ENCODE data around the gene SRGAP1.
"Not testable (repeated sequence)": the region's sequence is repeated elsewhere in the genome, so short reads cannot be mapped to it uniquely, and the experiment has no call there.

Gene SRGAP1

DNA sequence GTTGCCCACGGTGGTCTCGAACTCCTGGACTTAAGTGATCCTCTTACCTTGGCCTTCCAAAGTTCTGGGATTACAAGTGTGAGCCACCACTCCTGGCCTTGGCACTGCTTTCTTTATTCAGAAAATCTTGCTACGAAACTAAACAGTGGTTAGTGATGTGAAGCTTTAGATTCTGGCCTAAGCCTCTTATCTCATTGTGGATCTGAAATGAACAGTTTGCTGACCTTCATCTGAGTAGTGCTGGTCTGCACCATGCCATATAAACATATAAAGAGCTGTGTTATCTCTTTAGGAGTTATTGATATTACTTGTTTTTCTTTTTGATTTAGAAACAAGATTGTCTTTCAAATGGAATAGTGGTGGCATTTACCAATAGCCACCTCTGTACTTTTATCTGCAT, 22.6 kb downstream of the SRGAP1 start:
- no peak for DNase-seq (ENCODE audit: low read depth in 2 of 2, low spot score in 1 of 2)

GRCh38 chr12:63869656-63870055, 25.2 kb downstream of the SRGAP1 start:
- DNase-seq (ENCODE audit: low read depth in 2 of 2, low spot score in 1 of 2): no peak

DNA sequence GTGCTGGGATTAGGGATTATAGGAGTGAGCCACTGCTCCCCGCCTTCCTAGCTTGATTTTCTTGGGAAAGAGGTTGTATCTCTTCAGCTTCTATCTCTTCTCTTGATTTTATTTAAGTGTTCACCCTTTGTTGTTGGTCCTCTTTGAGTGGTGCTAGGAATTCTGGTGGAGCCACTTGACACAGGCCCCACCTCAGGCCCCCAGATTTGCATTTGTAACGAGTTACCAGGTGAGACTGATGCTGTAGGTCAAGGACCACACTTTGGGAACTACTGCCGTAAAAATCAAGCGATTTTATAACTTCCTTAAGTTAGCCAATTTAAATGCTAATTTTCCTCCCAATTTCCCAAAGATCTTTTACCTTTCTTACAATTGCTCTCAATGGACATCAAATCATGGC, 26.3 kb downstream of the SRGAP1 start:
- no peak for DNase-seq (ENCODE audit: low read depth in 2 of 2, low spot score in 1 of 2)

DNA sequence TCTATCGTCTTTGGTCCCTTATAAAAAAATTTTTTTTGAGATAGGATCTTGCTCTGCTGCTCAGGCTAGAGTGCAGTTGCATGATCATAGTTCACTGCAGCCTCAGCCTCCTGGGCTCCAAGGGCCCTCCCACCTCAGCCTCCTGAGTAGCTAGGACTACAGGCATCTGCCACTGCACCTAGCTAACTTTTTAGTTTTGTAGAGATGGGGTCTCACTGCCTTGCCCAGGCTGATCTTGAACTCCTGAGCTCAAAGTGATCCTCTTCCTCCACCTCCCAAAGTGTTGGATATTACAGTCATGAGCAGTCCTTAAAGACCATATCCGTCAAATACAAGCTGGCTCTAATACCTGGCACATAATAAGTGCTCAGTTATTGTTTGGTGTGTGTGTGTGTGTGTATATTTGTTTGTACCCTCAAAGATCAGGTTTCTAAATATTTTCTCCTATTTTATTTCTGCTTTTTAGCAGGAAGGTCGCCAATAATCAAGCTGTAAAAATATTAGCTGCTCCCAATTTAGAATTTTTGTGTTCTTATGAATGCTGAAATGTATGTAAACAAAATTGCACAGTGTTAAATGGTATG, 30.5 kb downstream of the SRGAP1 start:
- no peak for DNase-seq (ENCODE audit: low read depth in 2 of 2, low spot score in 1 of 2)

- no peak for DNase-seq (ENCODE audit: low read depth in 2 of 2, low spot score in 1 of 2)
Measured at GRCh38 chr12:63875703-63876102, 31.2 kb downstream of the SRGAP1 start.

GRCh38 chr12:63876980-63877379, 32.5 kb downstream of the SRGAP1 start:
- no peak for DNase-seq (ENCODE audit: low read depth in 2 of 2, low spot score in 1 of 2)

GRCh38 chr12:63877693-63878092, 33.2 kb downstream of the SRGAP1 start:
- no peak for DNase-seq (ENCODE audit: low read depth in 2 of 2, low spot score in 1 of 2)

GRCh38 chr12:63880235-63880634, 35.7 kb downstream of the SRGAP1 start:
- DNase-seq (ENCODE audit: low read depth in 2 of 2, low spot score in 1 of 2): not testable (repeated sequence)

DNA sequence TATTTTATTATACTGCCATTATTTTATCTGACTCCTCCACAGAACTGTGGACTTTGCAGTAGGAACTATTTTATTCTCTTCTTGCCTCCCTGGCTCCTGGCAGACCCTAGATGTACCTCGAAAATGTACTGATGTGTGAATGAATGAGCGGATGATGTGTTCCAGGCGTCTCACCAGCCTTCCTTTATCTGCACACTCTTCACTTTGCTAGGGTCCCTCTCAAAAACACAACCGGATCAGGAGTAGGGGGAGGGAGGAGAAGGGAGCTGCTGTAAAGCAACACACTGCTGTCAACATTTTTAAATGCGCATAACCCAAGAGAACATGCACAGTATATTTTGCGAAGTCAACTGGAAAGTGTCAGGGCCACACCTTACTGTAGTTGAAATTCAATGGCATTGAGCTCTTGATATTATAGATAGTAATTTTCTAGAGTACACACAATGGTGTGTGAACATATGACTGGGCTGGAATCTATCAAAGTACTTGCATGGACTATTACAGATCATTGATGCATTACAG, 36.3 kb downstream of the SRGAP1 start:
- no peak for DNase-seq (ENCODE audit: low read depth in 2 of 2, low spot score in 1 of 2)

GRCh38 chr12:63882844-63883243, 38.3 kb downstream of the SRGAP1 start:
- DNase-seq (ENCODE audit: low read depth in 2 of 2, low spot score in 1 of 2): no peak

- DNase-seq (ENCODE audit: low read depth in 2 of 2, low spot score in 1 of 2): no peak
Measured at GRCh38 chr12:63885401-63885800, 40.9 kb downstream of the SRGAP1 start.

DNA sequence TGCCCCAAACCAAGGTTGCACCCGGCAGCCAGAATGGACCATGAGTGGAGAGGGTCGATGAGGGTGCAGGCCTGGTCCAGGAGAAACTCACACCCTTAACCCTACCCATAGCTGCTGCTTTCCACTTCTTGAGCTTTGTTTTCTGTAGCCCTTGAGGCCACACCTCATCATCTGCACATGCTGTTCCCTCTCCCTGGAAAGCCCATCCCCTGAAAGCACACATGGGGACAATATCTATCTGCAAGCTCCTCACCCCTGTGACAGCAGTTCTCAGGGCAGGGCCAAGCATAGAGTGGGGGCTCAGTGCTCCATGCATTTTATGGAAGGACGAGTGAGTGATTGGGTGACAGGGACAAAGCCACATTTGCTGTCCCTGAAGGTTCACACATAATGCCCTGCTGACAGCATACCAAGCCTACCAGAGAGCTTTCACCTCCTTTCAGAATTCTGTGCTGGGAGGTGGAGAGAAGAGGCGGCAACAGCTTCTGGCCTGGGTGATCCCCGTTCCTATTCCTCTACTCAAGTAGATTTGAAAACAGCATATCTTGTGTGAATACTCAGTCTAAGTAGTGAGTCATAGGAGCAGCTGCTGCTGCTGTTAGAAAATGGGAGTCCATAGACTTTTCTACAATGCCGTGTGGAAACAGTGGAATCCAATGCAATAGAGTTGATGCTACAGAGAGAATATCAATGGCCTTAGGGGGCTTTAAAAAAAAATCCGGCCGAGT, 44.6 kb downstream of the SRGAP1 start:
- no peak for DNase-seq (ENCODE audit: low read depth in 2 of 2, low spot score in 1 of 2)

GRCh38 chr12:63889721-63890509, 45.4 kb downstream of the SRGAP1 start:
- no peak for DNase-seq (ENCODE audit: low read depth in 2 of 2, low spot score in 1 of 2)

DNA sequence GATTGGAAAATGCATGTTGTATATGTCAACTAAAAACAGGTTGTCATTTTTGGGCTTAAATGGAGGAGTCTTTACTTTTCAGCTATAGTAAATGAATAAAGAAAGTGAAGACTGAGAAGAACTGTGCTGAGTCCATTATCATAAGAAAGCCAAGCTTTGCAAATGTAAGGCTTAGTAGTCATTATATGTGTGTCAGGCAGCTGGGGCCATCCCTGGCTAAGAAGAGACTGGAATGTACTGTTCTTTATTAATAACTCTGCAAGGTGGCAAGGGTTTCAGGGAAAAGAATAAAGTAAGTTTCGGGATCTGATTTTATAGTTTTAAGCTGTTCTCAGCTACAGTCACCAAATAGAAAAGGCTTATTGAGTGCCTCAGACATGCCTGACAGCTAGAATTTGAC, 48.7 kb downstream of the SRGAP1 start:
- no peak for DNase-seq (ENCODE audit: low read depth in 2 of 2, low spot score in 1 of 2)

DNA sequence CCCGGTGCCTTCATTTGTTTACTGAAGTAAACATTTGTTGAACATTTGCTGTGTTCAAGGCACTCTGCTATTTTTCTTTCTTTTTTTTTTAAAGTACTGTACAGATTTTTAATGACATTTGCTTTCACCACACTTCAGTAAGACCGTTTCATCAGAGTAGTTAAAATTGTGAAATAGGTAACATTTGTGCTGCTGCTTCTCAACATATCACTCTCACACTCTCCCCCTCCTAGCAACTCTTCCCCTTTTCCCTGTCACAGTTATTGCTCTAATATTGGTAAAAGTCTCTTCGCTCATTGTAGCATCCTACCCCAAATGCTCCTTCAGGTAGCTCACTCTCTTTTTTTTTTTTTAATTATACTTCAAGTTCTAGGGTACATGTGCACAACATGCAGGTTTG, 49.6 kb downstream of the SRGAP1 start:
- DNase-seq (ENCODE audit: low read depth in 2 of 2, low spot score in 1 of 2): no peak

- DNase-seq (ENCODE audit: low read depth in 2 of 2, low spot score in 1 of 2): no peak
Measured at GRCh38 chr12:63895841-63896240, 51.3 kb downstream of the SRGAP1 start.

- no peak for DNase-seq (ENCODE audit: low read depth in 2 of 2, low spot score in 1 of 2)
Measured at GRCh38 chr12:63897931-63898330, 53.4 kb downstream of the SRGAP1 start.

GRCh38 chr12:63898764-63899337, 54.4 kb downstream of the SRGAP1 start:
- no peak for DNase-seq (ENCODE audit: low read depth in 2 of 2, low spot score in 1 of 2)

- DNase-seq (ENCODE audit: low read depth in 2 of 2, low spot score in 1 of 2): no peak
Measured at GRCh38 chr12:63899396-63899795, 54.9 kb downstream of the SRGAP1 start.

DNA sequence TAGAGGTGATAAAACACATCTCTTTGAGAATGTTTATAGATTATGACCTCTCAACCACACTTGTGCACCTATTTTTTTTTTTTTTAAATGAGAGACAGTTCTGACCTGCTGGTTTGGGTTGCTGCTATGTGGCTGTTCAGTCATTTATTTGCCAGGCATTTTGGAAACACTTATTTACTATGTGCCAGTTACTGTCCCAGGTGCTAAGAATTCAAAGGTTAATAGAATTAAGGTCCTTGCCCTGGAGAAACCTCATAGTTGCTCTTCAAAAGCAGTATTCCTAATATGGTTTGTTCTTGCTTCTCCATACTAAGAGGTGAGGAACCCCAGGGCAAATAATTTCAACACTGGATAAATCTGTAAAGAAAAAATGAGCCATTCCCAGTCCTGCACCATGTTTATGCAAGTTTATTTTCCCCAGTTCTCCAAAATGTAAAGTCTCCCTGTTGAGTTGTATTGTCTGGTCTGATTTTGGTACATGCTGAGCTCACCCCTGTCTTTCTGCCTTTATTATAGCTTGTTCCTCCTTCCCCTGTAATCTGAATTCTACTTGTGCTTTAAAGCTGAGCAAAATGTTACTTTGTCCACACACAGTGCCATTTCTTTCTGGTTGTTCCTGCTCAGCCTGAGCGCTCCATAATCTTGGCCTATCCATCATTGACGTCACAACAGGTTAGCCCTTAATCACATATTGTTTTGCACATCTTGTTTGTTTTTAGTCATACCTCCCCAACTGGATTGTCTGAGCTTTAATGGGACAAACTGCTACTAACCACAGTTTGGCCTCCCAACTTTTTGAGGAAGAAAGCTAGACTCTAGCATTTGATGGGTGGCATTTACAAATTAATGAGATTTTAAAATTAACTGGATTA, 56.7 kb downstream of the SRGAP1 start:
- no peak for DNase-seq (ENCODE audit: low read depth in 2 of 2, low spot score in 1 of 2)

- no peak for DNase-seq (ENCODE audit: low read depth in 2 of 2, low spot score in 1 of 2)
Measured at GRCh38 chr12:63904653-63905052, 60.2 kb downstream of the SRGAP1 start.
